GM21723 (cell line): ENCODE data around the gene SFXN1.
"Not testable (repeated sequence)": the region's sequence is repeated elsewhere in the genome, so short reads cannot be mapped to it uniquely, and the experiment has no call there.

Experiments used
- ATAC-seq: cut with Tn5 transposase; IDR thresholded peaks from one replicate; pipeline ENCODE4 v1.9.1; 2021; ENCODE audit warnings: mild to moderate bottlenecking, moderate library complexity; ENCODE audit not compliant: unreplicated experiment

SFXN1 gene

GRCh38 chr5:175478384-175479124 is at the start of gene SFXN1:
Gene SFXN1, plus strand, starts transcription at chr5:175478560. Its CDS starts 13,544 bp downstream, at chr5:175492104.
- ATAC-seq, result peak; percentile 92

GRCh38 chr5:175434800-175435199 is 43.6 kb upstream of the SFXN1 start:
- ATAC-seq, result no peak

GRCh38 chr5:175436359-175436758 is 42.0 kb upstream of the SFXN1 start:
- ATAC-seq, result no peak

- ATAC-seq, result no peak
These were observed 40.0 kb upstream of the SFXN1 start for GRCh38 chr5:175438234-175438857.

- ATAC-seq, result no peak
These were observed 34.8 kb upstream of the SFXN1 start for GRCh38 chr5:175443514-175444059.

- ATAC-seq, result peak; percentile 65
These were observed 34.1 kb upstream of the SFXN1 start, which contains the start of gene DRD1 for GRCh38 chr5:175444060-175444904. Gene DRD1, minus strand, starts transcription at chr5:175444182. Its CDS starts 1,083 bp downstream, at chr5:175443099.

- no peak for ATAC-seq
These were observed 33.4 kb upstream of the SFXN1 start for GRCh38 chr5:175444905-175445456.

GRCh38 chr5:175446378-175446777 is 32.0 kb upstream of the SFXN1 start:
- ATAC-seq, result not testable (repeated sequence)

GRCh38 chr5:175447571-175447970 is 30.8 kb upstream of the SFXN1 start:
- ATAC-seq, result no peak

GRCh38 chr5:175448276-175448675 is 30.1 kb upstream of the SFXN1 start:
- no peak for ATAC-seq

- no peak for ATAC-seq
These were observed 26.2 kb upstream of the SFXN1 start for GRCh38 chr5:175452166-175452565.

- ATAC-seq, result not testable (repeated sequence)
These were observed 24.0 kb upstream of the SFXN1 start for GRCh38 chr5:175454338-175454737.

- no peak for ATAC-seq
These were observed 22.1 kb upstream of the SFXN1 start for GRCh38 chr5:175456105-175456742.

GRCh38 chr5:175457466-175457865 is 20.9 kb upstream of the SFXN1 start:
- ATAC-seq, result peak; percentile 95

GRCh38 chr5:175460126-175460525 is 18.2 kb upstream of the SFXN1 start:
- ATAC-seq, result no peak

- ATAC-seq, result no peak
These were observed 17.8 kb upstream of the SFXN1 start for GRCh38 chr5:175460552-175460951.

- ATAC-seq, result no peak
These were observed 17.0 kb upstream of the SFXN1 start for GRCh38 chr5:175461370-175461769.

GRCh38 chr5:175463641-175464040 is 14.7 kb upstream of the SFXN1 start:
- no peak for ATAC-seq

- ATAC-seq, result peak; percentile 98
These were observed 14.1 kb upstream of the SFXN1 start for GRCh38 chr5:175464074-175464941.

- ATAC-seq, result no peak
These were observed 13.5 kb upstream of the SFXN1 start for GRCh38 chr5:175464942-175465233.
